Midbrain (tissue), 1 donor: ENCODE measurements around the gene DONSON.

Source experiments
- DNase-seq: peaks from one replicate; lab custom pipeline; 2025; lab: John Stamatoyannopoulos, UW

DONSON gene

GRCh38 chr21:33561373-33561772 lies 27.1 kb downstream of the DONSON start:
- no peak for DNase-seq

- DNase-seq: no peak
Measured at GRCh38 chr21:33560965-33561364, 27.5 kb downstream of the DONSON start.

GRCh38 chr21:33559813-33560212 lies 28.7 kb downstream of the DONSON start:
- no peak for DNase-seq

- no peak for DNase-seq
Measured at GRCh38 chr21:33558777-33559421, 29.6 kb downstream of the DONSON start.

- no peak for DNase-seq
Measured at GRCh38 chr21:33557447-33557846, 31.0 kb downstream of the DONSON start.

- no peak for DNase-seq
Measured at GRCh38 chr21:33554982-33555344, 33.5 kb downstream of the DONSON start.

- no peak for DNase-seq
Measured at GRCh38 chr21:33554236-33554981, 34.1 kb downstream of the DONSON start.

GRCh38 chr21:33552999-33553598 lies 35.4 kb downstream of the DONSON start:
- no peak for DNase-seq

- DNase-seq: no peak
Measured at GRCh38 chr21:33552093-33552998, 36.1 kb downstream of the DONSON start.

GRCh38 chr21:33551664-33552063 lies 36.8 kb downstream of the DONSON start:
- DNase-seq: no peak

- no peak for DNase-seq
Measured at GRCh38 chr21:33550772-33551660, 37.5 kb downstream of the DONSON start.

GRCh38 chr21:33549848-33550771 lies 38.4 kb downstream of the DONSON start:
- no peak for DNase-seq

GRCh38 chr21:33546086-33546485 lies 42.4 kb downstream of the DONSON start:
- DNase-seq: no peak

GRCh38 chr21:33544451-33545195 lies 43.9 kb downstream of the DONSON start:
- no peak for DNase-seq

- DNase-seq: no peak
Measured at GRCh38 chr21:33543505-33544129, 44.9 kb downstream of the DONSON start.

GRCh38 chr21:33542640-33543504 lies 45.6 kb downstream of the DONSON start, which contains the start of gene SON:
TSS of gene SON (plus strand) at chr21:33543038. CDS start at chr21:33543093, 55 bp downstream.
- DNase-seq: peak; percentile 99

- peak; percentile 81 for DNase-seq
Measured at GRCh38 chr21:33541756-33542639, 46.5 kb downstream of the DONSON start, which contains the start of gene GART. TSS of gene GART (minus strand) at chr21:33542117. CDS start at chr21:33539315, 2,802 bp downstream.
